Gastrocnemius medialis (tissue), 4 donors: ENCODE results near the gene CRAMP1. TPM values are rescaled to one million over a fixed set of nuclear protein-coding genes. Genes with fewer than 3 reads are reported as not detected.

ENCODE experiments used
- ATAC-seq, 2 donors: fragments of 150-250 bp; one replicate each; pipeline ENCODE4 v1.9.1; 2016
- DNase-seq, 2 donors: peaks; one replicate each; pipeline ENCODE4 v3.0.0-alpha.2; 2019
- H3K27ac ChIP-seq, 4 donors: fragments of 200-600 bp; sonication (generic); 1 replicate in 1 of 4; 2 replicates in 3 of 4; pipeline ENCODE4 v1.5.1; 2016 to 2018; ENCODE audit warnings: mild to moderate bottlenecking in 2 of 4, moderate library complexity in 1 of 4
- H3K27me3 ChIP-seq, 3 donors: fragments of 200-600 bp; sonication (generic) in 2 of 3; 1 replicate in 1 of 3; 2 replicates in 2 of 3; pipeline versions ENCODE4 v1.5.1 to v1.6.0; 2016 to 2019; ENCODE audit warnings: mild to moderate bottlenecking in 1 of 3, moderate library complexity in 1 of 3
- H3K36me3 ChIP-seq, 2 donors: fragments of 200-600 bp; sonication (generic) in 1 of 2; one replicate each; pipeline ENCODE4 v1.5.1; 2017 to 2018
- H3K4me1 ChIP-seq, 2 donors: fragments of 200-600 bp; sonication (generic) in 1 of 2; one replicate each; pipeline ENCODE4 v1.5.1; 2016 to 2017; ENCODE audit warnings: mild to moderate bottlenecking in 2 of 2
- H3K4me3 ChIP-seq, 4 donors: fragments of 200-600 bp; sonication (generic) in 3 of 4; 1 replicate in 1 of 4; 2 replicates in 3 of 4; pipeline ENCODE4 v1.5.1; 2016 to 2019; ENCODE audit warnings: mild to moderate bottlenecking in 2 of 4
- H3K9me3 ChIP-seq, 3 donors: fragments of 200-600 bp; sonication (generic) in 2 of 3; 1 replicate in 1 of 3; 2 replicates in 2 of 3; pipeline ENCODE4 v1.5.1; 2016 to 2019
- CTCF ChIP-seq, 5 experiments: fragments of 450-650 bp in 3 of 5; fragments of 200-600 bp in 2 of 5; sonication (generic) in 2 of 5; IDR thresholded peaks in 4 of 5; conservative IDR thresholded peaks in 1 of 5; 1 replicate in 4 of 5; 2 replicates in 1 of 5; pipeline ENCODE4 v1.5.1; 2016 to 2019; ENCODE audit warnings: antibody characterized with exemption in 5 of 5, mild to moderate bottlenecking in 3 of 5, moderate library complexity in 3 of 5
- POLR2A ChIP-seq, 2 donors: fragments of 450-650 bp; IDR thresholded peaks; one replicate each; pipeline ENCODE4 v1.6.1; 2017; ENCODE audit warnings: antibody characterized with exemption in 2 of 2, mild to moderate bottlenecking in 2 of 2, moderate library complexity in 2 of 2
- in situ Hi-C, 4 donors: fragments of 200-750 bp; cut with MboI; loops; one replicate each; pipeline versions ENCODE4 v1.15.0 to v1.8.0; 2017; ENCODE audit warnings: low sequenced_read_pairs in 4 of 4
- intact Hi-C: fragments of 100-400 bp; cut with DNase I; formaldehyde crosslinking; loops from one replicate; pipeline ENCODE4 v1.15.1; 2023; ENCODE audit warnings: low total_unique reads
- total RNA-seq, 4 donors: library from RNA; depleted of rRNA; stranded (reverse); fragments of >200 nt; gene quantifications; one replicate each; pipeline versions ENCODE4 v1.1.0 to v1.2.3, GENCODE V29; 2016

The CRAMP1 gene
- total RNA-seq, 4 donors from 2014 or later, result 7.0 to 10.7 (median 8.7) TPM

- intact Hi-C loops, result loop anchor here (1.0 to 2.0 kb wide), 2 partner anchors 28 to 68 kb away; partner anchors contain the start of gene MAPK8IP3
- H3K36me3 ChIP-seq, result peaks cover 0 to 23% of the 10 kb centered on the region in 2 donors
- DNase-seq (peak; percentile 15 to 39), ATAC-seq (peak; percentile 39)
- no peaks in the 10 kb centered on the region for H3K9me3 ChIP-seq
- H3K4me3 ChIP-seq, result peak overlapping the region; percentile 53 to 74 (median 68)
- H3K27ac ChIP-seq, result peak overlapping the region; percentile 68 to 79 (median 71)
- peaks cover 0 to 4% of the 10 kb centered on the region in 2 donors for H3K4me1 ChIP-seq
- TF ChIP-seq CTCF (IDR thresholded peaks at IDR 0.05 in 4 of 5, conservative IDR thresholded peaks at IDR 0.05 in 1 of 5) (no peak), POLR2A (IDR thresholded peaks at IDR 0.05) (no peak)
- in situ Hi-C loops, result no loop called here
- no peaks in the 10 kb centered on the region for H3K27me3 ChIP-seq
Observed at GRCh38 chr16:1678500-1679098, 66.4 kb downstream of the CRAMP1 start.

- in situ Hi-C loops, result no loop called here
Observed at GRCh38 chr16:1680361-1680760, 68.2 kb downstream of the CRAMP1 start.

DNA sequence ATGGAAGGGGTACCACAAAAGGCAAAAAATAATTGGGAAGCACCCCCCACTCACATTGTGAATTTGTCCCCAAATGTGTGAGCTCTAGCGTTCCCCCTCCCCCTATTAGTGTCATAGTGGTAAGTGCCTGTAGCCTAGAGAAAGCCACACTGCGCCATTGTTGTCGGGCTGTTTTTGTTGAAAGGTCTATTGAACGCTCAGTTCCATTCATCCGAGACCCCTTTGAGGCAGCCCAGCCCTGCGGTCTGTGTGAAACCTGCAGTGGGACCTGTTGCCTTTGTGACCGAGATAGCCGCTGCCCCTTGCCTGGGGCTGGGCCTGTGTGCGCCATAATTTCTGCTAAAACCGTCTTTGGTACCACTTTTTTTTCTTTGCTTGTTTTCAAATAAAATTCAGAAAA is 68.9 kb downstream of the CRAMP1 start:
- intact Hi-C loops (loop anchor here (10.0 kb wide), 1 partner anchor 206 kb away; the partner anchor contains the start of gene CLCN7), in situ Hi-C loops (no loop called here)
- Histone ChIP-seq H3K27ac (no peak overlapping the region), H3K36me3 (peaks cover 0 to 13% of the 10 kb centered on the region in 2 donors), H3K4me1 (peaks cover 0 to 4% of the 10 kb centered on the region in 2 donors), H3K27me3 (no peaks in the 10 kb centered on the region), H3K9me3 (no peaks in the 10 kb centered on the region), H3K4me3 (no peak overlapping the region)
- ATAC-seq (no peak), DNase-seq (no peak)
- TF ChIP-seq POLR2A (IDR thresholded peaks at IDR 0.05) (no peak), CTCF (IDR thresholded peaks at IDR 0.05 in 4 of 5, conservative IDR thresholded peaks at IDR 0.05 in 1 of 5) (no peak)

More at GRCh38 chr16:1680361-1680760, 68.2 kb downstream of the CRAMP1 start:
- H3K27me3 ChIP-seq, result no peaks in the 10 kb centered on the region
- intact Hi-C loops, result loop anchor here (10.0 kb wide), 1 partner anchor 206 kb away; the partner anchor contains the start of gene CLCN7
- H3K36me3 ChIP-seq, result peaks cover 0 to 13% of the 10 kb centered on the region in 2 donors
- no peak for ATAC-seq
- no peaks in the 10 kb centered on the region for H3K9me3 ChIP-seq
- no peak overlapping the region for H3K27ac ChIP-seq
- H3K4me3 ChIP-seq, result no peak overlapping the region
- DNase-seq, result no peak
- peaks cover 0 to 4% of the 10 kb centered on the region in 2 donors for H3K4me1 ChIP-seq
- no peak for TF ChIP-seq CTCF (IDR thresholded peaks at IDR 0.05 in 4 of 5, conservative IDR thresholded peaks at IDR 0.05 in 1 of 5)
- TF ChIP-seq POLR2A (IDR thresholded peaks at IDR 0.05), result no peak

GRCh38 chr16:1687427-1688316 is 75.5 kb downstream of the CRAMP1 start:
- peaks cover 0 to 41% of the 10 kb centered on the region in 2 donors for H3K36me3 ChIP-seq
- no peak overlapping the region for H3K27ac ChIP-seq
- H3K9me3 ChIP-seq, result no peaks in the 10 kb centered on the region
- no peaks in the 10 kb centered on the region for H3K27me3 ChIP-seq
- in situ Hi-C loops, result no loop called here
- DNase-seq, result no peak
- H3K4me1 ChIP-seq, result no peaks in the 10 kb centered on the region
- no peak for ATAC-seq
- TF ChIP-seq CTCF (IDR thresholded peaks at IDR 0.05 in 4 of 5, conservative IDR thresholded peaks at IDR 0.05 in 1 of 5) (no peak), POLR2A (IDR thresholded peaks at IDR 0.05) (no peak)
- H3K4me3 ChIP-seq, result no peak overlapping the region
- intact Hi-C loops, result loop anchor here (10.0 kb wide), 1 partner anchor 213 kb away; the partner anchor contains the start of gene CLCN7
